Stimulated activated CD4-positive, alpha-beta T cell treated with anti-CD3 and anti-CD28 coated beads, Interleukin-2, amount 100 ng/mL, for 4 hours (primary cell): ENCODE data around the gene IGFBP3.
"Not testable (repeated sequence)": the region's sequence is repeated elsewhere in the genome, so short reads cannot be mapped to it uniquely, and the experiment has no call there.

Experiments used
- DNase-seq: peaks from one replicate; pipeline ENCODE4 v3.0.0-alpha.2; 2020; ENCODE audit warnings: low read depth

The IGFBP3 gene, protein sequence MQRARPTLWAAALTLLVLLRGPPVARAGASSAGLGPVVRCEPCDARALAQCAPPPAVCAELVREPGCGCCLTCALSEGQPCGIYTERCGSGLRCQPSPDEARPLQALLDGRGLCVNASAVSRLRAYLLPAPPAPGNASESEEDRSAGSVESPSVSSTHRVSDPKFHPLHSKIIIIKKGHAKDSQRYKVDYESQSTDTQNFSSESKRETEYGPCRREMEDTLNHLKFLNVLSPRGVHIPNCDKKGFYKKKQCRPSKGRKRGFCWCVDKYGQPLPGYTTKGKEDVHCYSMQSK

DNA sequence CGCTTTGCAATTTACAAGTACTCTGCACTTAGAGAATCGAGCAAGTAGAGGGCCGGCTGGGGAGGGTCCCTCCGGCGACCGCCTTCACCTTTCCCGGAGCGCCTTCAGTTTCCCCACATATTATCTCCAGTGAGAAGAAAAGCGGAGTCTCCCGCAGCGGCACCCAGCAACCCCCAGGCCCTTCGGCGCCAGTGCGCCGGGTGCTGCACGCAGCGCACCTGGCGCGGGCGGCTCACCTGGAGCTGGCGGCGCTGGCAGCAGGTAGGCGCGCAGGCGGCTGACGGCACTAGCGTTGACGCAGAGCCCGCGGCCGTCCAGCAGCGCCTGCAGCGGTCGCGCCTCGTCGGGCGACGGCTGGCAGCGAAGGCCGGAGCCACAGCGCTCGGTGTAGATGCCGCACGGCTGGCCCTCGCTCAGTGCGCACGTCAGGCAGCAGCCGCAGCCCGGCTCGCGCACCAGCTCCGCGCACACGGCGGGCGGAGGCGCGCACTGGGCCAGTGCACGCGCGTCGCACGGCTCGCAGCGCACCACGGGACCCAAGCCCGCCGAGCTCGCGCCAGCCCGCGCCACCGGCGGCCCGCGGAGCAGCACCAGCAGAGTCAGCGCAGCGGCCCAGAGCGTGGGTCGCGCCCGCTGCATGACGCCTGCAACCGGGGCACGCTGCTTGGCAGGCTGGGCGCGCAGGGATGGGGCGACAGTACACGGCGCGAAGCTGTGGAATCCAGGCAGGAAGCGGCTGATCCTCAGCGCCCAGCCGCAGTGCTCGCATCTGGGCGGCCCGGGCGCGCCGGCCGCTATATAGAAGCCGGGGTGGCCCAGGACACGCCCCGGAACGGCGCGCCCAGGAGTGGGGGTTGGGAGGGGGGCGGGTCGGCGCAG is at the start of gene IGFBP3:
Gene IGFBP3 (minus strand): TSS at position 771 of the 879 bp plus-strand sequence. CDS start 132 bp downstream, at position 639.
- no peak for DNase-seq

DNA sequence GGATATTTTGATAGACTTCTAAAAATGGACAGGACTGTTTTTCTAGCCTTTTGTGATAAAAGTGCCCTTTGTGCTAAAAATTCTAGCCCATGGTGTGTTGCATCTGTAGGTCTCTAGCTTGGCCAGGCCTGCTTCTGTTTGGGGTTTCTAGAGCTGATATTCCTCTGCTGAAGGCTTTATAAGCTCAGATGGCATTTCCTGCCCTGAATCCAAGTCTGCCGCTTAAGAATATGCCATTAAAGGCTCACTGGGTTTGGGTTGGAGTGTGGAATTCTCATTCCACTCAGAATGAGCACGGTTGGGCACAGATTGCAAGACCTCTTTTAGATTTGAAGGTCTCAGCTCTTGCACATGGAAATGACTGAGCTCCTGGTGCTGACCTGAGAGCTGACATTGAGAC is 49.4 kb upstream of the IGFBP3 start:
- no peak for DNase-seq

DNA sequence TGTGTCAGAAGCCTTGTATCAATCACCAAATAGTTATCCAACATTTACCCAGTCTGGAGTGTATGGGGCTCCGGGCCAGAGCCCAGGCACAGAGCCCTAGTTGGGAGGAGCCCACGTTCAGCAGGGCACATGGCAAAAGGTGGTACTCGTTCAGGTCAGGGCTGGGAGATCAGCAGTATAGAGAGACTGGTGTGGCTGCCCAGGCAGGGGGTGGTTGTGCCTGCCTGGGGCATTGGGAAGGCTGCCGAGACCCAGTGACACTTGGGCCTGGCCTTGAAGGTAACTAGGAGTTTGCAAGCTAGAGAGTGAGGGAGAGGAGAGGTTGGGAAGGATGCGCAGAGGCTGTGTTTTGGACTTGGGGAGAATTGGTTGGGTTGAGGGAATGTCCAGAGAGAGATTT is 48.9 kb upstream of the IGFBP3 start:
- no peak for DNase-seq

DNA sequence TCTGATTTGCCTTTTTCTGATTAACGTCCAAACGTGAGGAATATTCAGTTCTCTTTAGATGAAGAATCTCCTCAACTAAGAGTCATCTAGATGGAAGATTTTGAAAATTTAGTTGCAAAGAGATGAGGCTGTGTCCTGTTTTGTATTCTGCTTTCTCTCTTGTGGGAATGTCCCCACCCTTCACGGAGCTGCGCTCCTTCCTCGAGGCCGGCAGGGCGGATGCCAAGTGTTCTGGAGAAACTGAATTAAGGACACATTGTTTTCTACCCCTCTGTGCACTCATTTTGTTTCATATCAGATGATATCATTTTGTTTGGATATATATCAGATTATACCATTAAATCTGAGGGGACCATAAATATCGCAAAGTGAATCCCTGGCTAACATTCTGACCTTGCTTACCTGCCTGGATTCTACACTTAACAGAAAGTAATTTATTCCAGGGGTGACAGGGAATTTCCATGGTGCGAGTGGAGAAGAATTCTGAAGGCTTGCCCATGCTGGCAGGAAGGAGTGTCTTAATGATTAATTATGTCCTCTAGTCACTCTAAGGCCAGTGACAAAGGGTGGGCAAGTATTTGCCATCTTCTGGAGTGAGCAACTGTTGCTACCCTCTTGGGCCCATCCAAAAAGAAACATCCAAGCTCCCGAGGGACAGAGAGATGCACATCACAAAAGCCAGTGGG is 47.9 kb upstream of the IGFBP3 start:
- DNase-seq: no peak

DNA sequence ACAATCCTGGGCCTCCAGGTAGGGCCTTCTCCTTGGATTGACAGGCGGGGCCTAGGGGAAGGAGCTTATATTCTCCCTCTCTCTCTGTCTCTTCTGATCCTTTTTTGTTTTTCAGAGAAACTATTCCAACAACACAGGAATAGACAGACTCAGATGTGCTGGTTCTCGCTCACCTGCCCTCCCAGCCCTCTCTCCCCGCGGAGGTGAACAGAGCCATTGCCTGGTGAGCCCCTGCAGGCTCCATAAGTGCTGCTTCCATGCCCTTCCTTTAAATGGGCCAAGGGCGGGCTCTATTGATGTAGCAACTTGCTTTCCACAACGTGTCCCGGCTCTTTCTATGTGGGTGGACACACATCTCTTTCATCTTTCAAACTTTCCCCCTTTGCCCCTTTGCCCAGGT is 47.2 kb upstream of the IGFBP3 start:
- DNase-seq: no peak

DNA sequence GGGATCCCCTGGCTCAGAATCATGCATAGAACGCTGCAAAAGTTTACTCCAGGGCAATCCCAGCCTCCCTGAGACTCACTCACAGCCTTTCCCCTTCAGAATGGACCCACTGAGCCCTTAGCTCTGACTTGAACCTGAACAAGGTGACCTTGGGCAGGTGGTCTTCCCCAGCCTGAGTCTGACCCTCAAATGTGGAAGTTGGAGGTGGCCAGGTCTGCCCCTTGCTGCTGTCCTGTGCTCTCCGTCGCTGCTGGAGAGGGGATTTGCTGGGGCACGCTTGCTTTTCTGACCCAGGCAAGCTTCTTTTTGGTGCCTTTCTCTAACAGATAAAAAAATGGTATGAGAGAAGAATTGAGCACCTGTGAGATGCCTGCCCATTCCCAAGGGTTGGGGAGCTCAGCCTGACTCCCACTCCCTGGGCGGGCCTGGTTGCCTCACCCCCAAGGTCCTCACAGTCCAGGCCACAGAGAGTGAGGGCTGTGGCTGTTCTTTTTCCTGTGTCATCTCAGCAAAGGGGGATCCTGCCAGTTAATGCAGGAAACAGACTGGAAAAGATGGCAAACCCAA is 46.6 kb upstream of the IGFBP3 start:
- no peak for DNase-seq

DNA sequence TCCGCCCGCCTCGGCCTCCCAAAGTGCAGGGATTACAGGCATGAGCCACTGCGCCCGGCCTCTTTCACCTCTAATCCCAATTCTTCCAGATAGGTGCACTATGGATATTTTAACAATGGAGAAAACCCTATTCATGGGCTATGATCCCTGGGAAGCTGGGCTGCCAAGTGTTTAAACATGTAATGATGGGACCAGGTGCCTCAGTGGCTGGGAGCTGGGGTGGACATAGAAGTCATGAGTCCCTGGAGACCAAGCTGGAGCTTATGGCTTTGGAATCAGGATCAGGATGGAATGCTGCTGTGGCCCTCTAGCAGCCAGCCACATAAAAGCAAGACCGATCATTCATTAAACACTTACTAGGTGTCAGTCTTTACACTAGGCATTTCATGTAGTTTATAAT is 41.8 kb upstream of the IGFBP3 start:
- DNase-seq: no peak

DNA sequence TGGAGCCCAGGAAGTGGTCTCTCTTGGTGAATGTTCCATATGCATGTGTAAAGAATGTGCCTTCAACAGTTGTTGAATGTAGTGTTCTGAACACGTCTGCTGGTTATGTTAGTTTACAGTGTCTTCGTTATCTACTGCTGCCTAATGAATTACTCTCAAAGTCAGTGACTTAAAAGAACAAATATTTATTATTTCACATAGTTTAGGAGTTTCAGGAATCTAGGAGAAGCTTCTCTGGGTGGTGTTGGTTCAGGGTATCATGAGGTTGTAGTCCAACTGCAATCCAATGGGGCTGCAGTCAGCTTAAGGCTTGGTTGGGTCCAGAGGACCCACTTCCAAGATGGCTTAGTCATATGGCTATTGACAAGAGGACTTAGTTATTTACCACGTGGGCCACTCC is 36.6 kb upstream of the IGFBP3 start:
- DNase-seq: no peak

DNA sequence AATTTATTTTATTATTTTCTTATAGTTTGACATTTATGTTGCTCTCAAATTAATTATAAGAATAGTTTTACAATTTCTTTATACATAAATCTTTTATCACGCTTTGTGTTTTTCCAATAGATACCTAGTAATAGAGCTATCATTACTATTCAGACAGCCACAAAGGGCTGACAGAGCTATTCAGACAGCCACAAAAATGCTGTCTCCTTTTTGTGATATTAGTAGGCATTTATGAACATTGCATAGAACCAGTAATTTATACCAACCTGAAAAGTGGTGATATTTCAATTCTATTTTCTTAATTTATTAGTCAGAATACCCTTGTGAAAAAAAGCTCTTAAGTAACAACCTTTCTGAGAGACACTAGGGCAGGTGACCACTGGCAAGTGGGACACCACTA is 34.2 kb upstream of the IGFBP3 start:
- no peak for DNase-seq

DNA sequence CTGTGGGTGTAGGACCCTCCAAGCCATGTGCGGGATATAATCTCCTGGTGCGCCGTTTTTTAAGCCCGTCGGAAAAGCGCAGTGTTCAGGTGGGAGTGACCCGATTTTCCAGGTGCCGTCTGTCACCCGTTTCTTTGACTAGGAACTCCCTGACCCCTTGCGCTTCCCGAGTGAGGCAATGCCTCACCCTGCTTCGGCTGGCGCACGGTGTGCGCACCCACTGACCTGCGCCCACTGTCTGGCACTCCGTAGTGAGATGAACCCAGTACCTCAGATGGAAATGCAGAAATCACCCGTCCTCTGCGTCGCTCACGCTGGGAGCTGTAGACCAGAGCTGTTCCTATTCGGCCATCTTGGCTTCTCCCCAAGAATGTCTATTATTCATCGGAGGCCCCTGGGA is 32.0 kb upstream of the IGFBP3 start:
- DNase-seq: not testable (repeated sequence)

DNA sequence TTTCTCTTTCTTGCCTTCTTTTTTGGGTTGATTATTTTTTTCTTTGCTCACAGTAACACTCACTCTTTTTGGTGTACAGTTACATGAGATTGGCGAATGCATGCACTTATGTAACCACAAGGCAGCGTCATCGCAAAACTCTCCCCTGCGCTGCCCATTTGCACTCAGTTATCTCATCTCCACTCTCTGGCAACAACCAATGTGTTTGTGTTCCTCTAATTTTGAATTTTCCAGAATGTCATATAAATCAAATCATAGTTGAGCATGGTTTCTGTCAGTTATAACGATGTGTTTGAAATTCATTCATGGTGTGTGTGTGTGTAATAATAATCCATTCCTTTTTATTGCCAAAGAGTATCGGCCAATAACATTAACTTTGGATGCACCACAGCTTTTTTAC is 23.0 kb upstream of the IGFBP3 start:
- DNase-seq: no peak

DNA sequence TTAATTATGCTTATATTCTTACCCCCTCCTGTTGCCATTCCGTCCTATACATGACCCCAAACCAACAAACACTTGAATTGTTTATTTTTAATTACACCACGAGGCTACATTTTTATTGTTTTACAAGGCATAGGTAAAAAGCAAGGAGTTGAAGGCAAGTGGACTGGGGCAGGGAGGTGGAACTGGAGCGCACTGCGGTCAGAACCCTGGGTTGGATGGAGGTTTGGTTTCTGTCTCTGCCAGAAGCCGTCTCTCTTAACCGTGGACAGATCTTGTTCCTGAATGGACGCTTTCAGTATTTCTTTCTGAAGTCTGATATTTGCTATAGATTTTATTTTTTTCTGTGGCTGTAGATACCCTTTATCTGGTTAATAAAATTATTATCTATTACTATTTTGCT is 19.9 kb upstream of the IGFBP3 start:
- no peak for DNase-seq

DNA sequence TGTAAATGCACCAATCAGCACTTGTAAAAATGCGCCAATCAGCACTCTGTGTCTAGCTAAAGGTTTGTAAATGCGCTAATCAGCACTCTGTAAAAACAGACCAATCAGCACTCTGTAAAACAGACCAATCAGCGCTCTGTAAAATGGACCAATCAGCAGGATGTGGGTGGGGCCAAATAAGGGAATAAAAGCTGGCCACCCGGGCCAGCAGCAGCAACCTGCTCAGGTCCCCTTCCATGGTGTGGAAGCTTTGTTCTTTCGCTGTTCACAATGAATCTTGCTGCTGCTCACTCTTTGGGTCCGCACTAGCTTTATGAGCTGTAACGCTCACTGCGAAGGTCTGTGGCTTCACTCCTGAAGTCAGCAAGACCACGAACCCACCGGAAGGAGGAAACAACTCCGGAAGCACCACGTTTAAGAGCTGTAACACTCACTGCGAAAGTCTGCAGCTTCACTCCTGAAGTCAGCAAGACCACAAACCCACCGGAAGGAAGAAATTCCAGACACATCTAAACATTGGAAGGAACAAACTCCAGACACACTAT is 19.2 kb upstream of the IGFBP3 start:
- DNase-seq: not testable (repeated sequence)

DNA sequence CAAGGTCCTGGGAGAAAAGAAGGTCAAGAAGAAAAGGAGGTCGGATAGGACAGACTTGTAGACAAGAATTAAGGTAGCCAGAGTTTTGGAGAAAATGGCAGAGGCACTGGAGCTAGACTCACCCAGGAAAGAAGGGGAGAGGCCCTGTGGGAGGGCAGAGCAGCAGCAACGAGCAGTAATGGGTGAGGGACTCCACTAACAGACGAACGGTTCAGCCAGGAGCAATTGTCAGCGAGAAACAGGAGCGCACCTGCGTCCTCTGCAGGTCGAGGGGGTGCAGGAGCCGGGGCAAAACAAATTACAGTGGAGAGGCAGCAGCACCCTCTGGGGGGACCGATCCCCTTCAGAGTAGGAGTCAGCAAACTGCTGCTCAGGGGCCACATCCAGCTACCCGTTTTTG is 18.5 kb upstream of the IGFBP3 start:
- no peak for DNase-seq

DNA sequence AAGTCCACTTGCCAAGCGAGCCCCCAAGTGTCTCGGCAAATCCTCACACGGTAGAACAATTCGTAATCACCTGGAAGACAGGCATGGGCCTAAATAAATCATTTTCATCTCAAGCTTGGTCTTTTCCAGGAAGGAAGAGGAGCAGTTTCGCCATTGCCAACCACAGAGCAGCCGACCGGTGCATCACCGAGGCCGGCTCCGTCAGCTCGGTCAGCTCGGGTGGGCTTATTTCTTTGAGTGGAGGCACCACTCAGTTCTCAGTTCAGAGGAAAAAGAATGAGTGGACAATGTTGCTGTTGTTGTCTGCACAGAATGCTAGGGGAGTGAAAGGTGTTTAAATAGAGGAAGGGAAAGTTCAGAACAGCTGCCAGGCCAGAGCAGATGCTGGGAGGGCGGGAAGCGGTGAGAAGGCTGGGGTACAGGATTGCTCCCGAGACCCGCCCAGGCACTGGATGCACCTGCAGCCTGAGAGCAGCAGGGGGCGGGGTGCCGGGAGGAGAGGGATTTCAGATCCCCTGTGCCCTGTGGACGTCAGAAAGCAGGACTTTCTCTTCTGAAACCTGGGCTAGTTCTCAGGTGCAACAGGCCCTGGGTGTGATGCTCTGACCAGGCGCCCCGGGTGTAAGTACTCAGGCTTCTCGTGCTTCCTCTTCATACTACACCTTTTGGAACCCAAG is 17.7 kb upstream of the IGFBP3 start:
- DNase-seq: no peak

DNA sequence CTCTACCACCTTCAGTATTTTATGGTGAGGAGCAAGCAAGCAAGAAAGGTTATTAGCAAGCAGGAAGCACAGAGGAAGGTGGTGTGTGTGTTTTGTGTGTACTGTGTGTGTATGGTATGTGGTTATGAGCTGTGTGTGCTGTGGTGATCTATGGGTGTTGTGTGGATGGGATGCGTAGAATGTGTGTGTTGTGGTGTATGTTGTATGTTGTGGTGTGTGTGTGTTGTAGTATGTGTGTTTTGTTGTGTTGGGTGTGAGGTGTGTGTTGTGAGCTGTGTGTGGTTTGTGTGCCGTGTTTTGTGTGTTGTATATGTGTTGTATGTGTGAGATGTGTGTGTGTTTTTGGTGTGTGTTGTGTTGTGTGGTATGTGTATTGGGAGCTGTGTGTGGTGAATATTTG is 16.8 kb upstream of the IGFBP3 start:
- no peak for DNase-seq

DNA sequence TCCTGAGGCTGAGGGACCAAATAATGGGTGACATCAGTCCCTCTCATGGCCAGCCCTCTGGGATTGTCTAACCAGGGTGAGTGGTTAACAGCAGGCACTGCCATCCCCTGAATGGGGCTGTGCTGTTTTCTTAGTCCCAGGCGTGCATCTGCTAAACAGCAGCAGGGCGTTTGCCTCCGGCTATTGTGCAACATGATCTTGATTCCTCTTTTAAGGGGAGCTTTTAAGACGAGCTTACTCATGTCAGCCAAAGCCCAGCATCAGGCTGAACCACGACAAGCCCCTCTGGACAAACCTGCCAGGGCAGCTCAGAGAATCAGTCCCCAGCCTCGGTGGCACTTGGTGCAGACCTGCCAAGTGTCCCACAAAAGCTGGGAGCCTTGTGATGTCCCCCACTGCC is 16.2 kb upstream of the IGFBP3 start:
- no peak for DNase-seq

DNA sequence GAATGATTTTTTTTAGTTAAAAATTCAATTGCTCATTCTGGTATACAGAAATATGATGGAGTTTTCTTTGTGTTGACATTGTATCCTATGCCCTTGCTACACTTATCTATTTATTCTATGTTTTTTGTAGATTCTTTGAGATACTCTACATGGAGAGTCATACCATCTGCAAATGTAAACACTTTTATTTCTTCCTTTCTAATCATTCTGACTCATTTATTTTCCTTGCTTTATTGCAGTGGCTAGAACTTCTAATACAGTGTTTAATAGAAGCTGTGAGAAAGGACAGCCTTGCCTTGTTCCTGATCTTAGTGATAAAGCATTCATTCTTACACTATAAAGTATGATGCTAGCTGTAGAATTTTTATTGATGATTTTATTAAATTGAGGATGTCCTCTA is 9.9 kb upstream of the IGFBP3 start:
- no peak for DNase-seq

DNA sequence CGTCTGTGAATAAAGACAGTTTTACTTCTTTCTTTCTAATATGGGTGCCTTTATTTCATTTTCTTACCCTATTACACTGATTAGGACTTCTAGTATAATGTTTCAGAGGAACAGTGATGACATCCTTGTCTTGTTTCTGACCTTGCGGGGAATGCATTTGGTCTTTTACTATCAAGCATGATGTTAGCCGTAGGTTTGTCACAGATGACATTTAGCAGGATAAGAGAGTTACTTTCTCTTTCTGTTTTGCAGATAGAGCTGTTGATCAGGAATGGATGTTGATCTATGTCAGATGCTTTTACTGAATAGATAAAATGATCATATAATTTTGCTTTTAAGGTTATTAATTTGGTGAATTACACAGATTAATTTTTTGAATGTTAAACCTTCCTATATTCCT is 6.6 kb upstream of the IGFBP3 start:
- no peak for DNase-seq

DNA sequence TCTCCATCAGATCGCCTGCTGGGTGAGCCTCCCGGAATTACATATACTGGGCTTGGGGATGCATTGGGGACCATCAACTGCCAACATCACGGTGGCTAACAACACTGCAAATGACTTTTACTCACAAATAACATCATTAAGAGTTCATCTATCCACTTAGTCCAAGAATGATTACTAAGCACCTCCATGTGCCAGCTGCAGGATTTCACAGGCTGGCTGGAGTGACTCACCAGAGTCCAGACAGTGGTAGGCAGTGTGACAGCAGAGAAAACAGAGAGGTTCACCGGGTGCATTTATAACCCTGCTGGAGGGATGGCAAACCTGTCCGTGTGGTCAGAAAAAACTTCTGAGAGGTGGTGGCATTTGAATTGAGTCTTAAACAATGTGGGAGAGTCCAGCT is 3.2 kb upstream of the IGFBP3 start:
- DNase-seq: no peak

DNA sequence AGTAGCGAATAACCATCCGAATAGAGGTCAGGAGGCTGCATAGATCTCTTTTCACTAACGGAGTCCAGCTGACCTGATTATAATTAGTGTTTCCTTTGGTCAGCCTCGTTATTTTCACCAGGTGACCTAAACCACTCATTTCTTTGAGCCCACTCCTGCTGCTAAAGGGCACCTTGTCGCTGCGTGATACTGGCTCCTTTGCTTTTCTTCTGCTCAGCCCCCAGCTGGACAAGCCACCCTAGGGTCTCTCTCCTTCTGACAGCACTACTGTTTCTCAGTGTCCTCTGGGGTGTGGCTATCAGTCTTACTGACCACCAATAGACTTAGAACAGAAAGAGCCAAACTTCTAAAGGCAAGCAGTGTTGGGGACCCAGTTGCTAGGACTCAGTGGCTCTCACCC is 2.7 kb upstream of the IGFBP3 start:
- no peak for DNase-seq

DNA sequence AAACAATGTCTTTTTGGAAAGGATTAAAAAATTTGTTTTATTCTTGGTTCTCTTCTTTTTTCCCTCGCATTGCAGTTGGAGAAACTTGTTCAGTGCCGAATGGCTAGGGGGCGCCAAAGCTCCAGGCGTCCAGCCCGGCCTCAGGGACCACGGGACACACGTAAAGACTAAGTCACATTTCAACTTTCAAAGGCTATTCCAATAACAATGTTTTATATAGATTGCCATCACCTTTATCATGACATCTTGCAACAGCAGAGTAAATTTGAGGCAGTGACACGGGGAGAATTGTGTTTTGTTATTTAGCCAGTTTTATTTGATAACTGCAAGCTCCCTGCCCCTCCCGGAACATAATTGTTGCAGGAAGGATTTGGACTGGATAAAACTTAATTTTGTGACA is 2.2 kb upstream of the IGFBP3 start:
- no peak for DNase-seq
